GM19043 (cell line): ENCODE results near the gene PIEZO2.
"Not testable (repeated sequence)": the region's sequence is repeated elsewhere in the genome, so short reads cannot be mapped to it uniquely, and the experiment has no call there.

ENCODE experiments used
- ATAC-seq: cut with Tn5 transposase; IDR thresholded peaks from one replicate; pipeline ENCODE4 v1.9.1; 2021; ENCODE audit warnings: low read depth; ENCODE audit not compliant: unreplicated experiment

The PIEZO2 gene

DNA sequence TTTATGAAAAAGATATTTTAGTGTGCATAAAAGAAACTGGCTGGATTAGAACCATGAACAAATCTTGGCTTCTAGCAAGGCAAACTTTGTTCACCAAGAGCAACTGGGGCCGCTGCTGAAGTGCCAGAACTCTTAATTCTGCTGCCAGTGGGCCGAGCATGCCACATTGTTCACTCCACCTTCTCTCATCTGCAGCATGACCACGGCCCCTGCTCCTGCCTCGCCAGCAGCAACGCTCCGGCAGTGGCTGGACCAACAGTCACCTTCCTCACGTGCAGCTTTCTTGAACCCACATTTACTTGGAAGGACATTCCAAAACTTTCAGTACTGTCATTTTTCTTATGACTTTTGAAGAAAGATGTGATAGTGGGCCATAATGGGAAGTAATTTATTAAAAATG is 213.8 kb downstream of the PIEZO2 start:
- no peak for ATAC-seq

DNA sequence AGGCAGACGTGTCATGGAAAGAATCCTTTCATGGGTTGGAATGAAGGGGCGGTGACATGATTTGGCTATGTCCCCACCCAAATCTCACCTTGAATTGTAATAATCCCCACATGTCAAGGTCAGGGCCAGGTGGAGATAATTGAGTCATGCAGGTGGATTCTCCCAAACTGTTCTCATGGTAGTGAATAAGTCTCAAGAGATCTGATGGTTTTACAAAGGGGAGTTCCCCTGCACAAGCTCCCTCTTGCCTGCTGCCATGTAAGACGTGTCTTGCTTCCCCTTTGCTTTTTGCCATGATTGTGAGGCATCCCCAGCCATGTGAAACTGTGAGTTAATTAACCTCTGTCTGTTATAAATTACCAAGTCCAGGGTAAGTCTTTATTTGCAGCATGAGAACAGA is 215.7 kb downstream of the PIEZO2 start:
- not testable (repeated sequence) for ATAC-seq

DNA sequence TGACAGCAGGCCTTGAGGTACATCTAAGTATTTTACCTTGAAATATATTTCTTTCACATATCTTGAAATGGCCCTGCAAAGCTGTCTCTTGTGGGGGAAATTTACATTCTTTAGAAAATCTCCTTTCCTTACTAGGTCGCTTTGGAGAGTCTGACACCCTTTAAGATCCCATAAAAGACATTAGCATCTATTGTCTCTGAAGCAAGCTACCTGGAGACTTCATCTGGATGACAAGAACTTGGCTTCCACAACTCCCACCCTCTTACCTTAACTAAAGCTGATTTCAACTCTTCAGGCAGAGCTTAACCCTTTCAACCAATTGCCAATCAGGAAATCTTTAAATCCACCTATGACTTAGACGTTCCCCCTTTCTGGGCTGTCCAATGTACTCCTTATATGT is 219.3 kb downstream of the PIEZO2 start:
- no peak for ATAC-seq

DNA sequence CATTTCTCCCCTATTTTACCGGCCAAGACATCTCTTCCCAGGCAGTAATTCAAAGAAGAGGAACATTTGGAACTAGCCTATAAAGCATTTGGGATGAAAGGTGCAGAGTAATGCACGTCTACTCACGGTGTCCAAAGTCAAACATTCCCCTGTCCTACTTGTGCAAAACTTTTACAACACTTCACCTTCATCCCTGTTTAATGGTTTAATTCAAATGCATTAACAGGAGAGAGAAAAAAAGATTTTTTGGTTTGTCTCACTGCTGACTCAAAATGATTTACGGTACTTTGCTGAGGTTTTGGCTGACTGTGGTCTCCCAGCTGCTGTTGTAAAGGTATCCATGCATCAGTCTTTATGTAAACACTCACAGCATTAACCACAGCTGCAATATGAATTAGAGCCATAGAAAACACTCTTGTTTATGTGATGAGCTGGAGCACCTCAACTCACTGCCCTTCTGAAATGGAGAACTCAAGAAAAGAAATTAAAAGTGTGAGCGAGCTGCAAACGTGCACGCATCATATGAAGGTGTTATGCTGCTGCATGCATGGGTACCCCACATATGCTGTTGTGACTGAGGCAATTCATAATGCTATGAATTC is 220.5 kb downstream of the PIEZO2 start:
- ATAC-seq = no peak

DNA sequence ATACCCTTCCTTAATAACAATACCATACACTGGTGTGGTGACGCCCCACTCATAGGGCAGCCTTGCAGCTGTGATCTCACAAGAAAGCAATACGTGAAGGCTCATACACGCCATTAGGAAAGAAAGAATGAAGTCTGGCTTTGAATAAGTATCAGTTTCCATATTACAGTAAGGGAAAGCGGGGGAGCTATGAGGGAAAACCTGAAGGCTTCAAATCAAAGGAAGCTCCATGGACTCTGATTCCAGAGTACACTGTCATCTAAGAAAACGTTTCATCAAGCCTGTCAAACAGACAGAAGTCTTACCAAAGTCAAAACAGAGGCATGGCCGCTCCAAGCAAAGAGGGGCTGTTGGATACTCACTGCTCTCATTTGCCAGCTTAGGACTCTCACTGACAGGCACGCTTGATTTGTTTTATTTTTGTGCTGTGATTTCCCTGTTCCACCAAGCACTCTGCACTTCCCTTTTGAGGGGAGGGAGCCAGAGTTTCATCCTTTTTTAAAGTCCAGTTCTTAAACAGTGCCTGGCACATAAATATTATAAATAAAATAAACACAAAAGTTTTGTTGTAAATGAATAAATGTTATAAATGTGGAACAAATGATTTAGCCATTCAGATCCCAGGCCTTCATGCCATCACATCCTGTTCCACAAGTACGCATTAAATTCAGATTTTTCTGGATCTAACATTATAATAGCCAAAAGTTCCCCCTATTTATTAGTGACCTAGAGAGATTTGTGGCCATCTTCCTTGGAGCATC is 221.2 kb downstream of the PIEZO2 start:
- ATAC-seq = no peak

DNA sequence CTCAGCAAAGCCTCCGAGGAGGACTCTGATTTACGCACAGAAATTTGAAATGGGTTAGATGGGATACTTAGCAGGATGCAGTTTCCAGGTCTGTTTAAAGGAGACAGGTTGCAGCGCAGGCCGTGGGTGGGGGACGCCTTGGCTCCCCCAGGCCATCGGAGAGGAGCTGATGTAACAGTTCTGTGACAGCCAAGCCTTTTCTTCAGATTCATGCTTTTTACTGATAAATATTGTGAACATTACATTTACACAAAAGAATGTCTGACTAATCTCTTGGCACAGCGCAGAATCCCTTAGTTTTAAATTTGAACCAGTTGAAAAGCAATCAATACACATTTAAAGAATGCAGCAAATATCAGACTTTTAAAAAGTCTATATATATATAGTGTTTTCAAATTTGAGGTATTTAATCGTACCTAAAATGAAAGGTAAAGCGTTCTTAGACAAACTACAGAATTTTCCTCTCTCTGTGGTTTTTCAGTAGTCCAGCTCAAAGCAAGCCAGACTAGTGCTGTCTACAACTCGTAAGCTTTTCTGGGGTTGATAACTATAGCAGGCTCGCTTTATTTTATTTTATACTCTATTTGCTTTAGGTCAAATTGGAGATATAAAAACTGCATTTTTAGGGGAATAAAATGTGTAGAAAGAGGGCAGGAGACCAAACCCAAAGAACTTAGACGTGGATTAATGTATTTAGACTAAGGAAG is 221.9 kb downstream of the PIEZO2 start:
- no peak for ATAC-seq

DNA sequence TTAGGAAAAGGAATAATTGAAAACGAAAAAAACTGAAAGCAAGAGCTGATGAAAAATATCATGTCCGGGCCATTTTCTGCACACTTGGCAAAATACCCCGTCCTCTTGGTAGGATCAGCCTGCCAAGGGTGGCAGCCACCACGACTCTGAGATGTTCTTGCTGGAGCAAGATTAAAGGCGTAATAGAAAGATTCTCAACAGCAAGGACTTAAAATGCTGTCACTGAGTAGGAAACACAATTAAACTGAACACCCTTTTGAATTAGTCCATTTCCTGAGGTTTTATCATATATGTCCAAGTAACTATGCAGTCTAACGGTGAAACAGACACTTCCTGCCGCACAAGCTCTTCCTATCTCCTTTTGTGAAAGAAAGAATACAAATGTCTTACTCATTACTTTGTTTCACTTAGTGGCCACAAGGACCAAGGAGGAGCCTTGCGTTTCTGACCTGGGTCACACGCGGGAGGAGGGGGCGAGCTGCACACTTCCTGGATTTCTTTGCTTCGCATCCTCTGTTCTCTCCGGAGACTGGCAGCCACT is 222.7 kb downstream of the PIEZO2 start:
- no peak for ATAC-seq

DNA sequence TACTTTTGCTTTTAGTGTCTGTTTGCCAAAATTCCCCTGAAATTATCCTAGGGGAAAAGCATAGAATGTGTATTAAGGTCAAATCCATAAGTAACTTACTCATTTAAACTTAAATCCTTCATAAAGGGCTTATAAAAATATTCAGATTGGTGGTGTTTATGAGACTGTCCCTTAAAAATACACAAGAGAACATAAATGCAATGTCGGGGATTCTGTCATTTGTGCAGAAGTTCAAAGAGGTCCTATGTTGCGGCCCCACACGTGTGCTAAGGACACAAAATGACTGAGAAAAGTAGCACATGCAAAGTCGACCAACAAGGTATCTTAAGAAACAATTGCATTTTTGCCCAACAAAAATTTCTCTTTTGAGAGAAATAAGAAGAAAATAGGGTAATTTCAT is 225.1 kb downstream of the PIEZO2 start:
- ATAC-seq = no peak

DNA sequence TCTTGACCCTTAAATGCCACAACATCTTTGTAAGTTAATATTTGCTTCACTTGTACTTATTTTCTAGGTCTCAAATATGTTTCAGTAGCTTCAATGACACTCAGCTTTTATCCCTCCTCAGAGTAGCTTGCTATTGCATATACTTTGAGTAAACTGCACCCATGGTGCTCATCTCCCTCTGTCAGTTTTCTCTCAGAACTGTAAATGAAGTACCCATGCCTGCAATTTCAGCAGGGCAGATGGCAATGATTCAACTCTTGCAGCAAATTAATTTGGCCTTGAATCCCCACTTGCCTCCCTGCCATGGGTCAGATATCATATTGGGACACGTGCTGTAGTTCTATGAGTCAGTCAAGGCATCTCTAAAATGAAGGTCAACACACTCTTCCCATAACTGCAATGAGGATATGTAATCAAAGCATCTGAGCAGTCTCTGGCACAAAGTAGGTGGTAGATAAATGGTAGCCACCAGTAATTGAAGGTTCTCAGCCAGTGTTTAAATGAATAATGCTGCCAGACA is 225.8 kb downstream of the PIEZO2 start:
- ATAC-seq = no peak

DNA sequence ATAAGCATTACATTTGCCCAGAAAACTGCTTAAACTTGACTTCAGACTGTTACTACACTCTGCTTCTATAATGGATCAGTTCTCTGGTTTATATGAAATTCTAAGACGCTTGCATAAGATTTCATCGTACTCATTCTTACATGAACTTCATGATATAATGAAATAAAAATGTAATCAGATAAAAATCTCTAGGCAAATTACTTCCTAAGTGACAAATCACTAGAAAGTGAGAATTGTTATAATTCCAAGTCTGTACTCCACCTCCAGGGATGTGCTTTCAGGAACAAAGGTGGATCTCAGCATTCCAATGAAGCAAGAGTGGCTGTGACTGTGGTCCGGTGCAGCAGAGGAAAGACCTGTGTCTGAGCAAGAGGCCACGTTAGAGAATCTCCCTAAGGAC is 226.2 kb downstream of the PIEZO2 start:
- no peak for ATAC-seq

DNA sequence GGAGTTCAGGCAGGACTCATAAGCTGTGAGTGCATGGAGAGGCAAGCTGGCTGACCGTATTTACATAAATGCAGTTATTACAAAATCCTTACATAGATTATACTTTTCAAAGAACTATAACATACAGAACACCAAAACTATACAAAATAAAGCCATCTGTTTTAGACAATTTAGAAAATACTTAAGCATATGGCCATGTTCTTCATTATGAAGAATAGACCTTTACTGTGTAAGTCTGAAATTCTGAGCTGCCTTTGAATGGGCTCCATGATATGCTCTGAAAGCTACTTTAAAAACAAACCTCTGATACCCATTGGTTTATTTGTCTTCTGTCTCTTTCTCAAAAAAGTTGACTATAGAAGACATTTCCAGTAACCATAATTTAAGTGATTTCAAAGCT is 226.7 kb downstream of the PIEZO2 start:
- not testable (repeated sequence) for ATAC-seq

DNA sequence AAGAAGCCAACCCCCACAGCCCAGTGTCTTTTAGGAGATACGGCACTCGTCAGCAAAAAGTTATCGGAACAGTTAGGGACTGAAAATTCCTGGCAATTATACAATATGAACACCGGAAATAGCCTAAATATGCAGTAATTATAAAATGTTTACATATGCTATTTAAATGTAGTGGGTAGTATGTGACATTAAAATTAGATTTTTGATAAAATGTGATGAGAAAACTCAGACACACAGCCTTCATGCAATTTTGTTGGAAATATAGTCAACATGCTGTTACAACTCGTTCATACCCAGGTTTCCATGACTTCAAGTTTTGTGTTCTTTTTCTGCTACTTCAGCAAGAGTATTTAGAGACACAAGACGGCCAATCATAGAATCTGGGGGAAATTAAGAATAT is 229.1 kb downstream of the PIEZO2 start:
- ATAC-seq = not testable (repeated sequence)

DNA sequence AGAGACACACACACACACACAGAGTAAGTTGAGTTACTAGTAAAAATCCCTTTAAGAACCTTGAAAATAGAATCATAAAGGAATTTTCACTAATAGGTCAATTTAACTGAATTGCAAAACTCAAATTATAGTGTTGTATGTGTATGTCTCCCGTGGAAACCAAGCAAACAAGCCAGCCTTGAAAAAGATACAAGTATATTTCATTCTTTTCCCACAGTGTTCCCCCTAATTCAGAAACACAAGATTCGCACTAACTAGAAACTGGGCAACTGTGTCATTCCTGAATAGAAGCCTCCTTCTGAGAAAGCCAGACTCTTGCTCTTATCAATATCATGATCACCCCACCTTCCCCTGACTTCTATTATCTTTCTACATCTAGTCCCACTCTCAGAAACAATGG is 229.5 kb downstream of the PIEZO2 start:
- no peak for ATAC-seq

DNA sequence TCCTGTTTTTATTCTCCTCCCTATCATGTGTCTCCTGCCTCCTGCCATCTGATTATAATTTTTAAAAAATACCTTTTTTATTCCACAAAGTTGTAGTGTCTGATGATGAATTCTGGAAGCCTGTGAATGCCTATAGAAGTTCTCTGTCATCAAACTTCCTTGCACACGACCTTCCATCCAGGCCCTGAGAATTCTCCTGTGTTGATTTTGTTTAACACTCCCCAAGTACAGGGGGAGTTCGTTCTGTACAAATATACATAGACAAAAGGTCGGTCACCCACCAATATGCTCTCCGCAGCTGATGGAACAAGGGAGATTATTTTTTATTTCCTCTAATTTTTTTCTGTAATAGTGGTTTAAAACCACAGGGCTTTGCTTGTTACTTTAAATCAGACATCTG is 232.5 kb downstream of the PIEZO2 start:
- no peak for ATAC-seq

DNA sequence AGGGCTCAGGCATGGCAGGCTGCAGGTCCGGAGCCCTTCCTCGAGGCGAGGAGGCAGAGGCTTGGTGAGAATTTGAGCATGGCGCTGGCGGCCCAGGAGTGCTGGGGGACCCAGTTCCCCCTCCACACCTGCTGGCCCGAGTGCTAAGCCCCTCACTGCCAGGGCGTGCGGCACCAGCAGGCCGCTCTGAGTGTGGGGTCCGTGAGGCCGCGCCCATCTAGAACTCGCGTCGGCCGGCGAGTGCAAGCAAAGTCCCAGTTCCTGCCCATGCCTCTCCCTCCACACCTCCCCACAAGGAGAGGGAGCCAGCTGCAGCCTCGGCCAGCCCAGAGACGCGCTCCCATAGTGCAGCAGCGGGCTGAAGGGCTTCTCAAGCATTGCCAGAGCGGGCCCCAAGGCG is 233.0 kb downstream of the PIEZO2 start:
- no peak for ATAC-seq

DNA sequence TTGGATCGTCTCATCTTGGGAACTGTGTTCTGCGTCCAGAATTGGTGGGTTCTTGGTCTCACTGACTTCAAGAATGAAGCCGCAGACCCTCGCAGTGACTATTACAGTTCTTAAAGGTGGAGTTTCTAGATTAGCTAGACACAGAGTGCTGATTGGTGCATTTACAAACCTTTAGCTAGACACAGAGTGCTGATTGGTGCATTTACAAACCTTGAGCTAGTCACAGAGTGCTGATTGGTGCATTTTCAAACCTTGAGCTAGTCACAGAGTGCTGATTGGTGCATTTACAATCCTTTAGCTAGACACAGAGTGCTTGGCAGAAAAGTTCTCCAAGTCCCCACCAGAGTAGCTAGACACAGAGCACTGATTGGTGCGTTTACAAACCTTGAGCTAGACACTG is 233.6 kb downstream of the PIEZO2 start:
- ATAC-seq = not testable (repeated sequence)

DNA sequence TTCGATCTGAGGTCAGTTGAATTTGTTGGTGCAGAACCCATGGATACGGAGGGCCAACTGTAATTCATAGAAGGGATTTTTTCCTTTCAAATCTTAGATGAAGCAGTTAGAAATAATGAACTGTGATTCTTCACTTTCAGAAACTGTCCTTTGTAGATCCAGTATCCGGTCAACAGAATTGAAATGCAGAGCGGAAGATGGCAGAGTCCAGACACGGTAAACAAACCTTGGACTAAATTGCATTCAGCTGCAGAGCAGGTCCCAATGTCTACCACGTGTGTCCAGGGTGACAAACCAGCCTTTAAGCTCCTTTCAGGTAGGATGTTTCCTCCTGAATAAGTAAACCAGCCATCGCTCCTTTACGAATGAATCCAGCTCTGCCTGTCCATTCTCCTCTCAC is 234.8 kb downstream of the PIEZO2 start:
- not testable (repeated sequence) for ATAC-seq

DNA sequence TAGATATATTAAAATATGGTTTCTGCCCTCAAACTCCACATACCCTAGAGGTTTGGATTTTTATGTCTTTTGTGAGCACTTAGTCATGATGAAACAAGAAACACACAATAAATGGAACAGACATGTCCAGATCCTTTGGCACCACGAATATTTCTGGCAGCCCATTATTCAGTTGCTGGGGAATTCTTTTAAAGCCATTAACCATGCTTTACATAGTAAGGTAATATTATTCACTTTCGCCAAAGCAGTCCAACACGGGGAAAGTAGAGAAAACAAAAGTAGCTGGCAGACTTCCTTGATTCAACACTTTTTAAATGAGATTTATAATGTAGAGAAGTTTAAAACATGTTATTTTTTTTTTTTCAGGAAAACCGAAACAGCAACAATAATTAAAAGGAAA is 235.4 kb downstream of the PIEZO2 start:
- no peak for ATAC-seq

DNA sequence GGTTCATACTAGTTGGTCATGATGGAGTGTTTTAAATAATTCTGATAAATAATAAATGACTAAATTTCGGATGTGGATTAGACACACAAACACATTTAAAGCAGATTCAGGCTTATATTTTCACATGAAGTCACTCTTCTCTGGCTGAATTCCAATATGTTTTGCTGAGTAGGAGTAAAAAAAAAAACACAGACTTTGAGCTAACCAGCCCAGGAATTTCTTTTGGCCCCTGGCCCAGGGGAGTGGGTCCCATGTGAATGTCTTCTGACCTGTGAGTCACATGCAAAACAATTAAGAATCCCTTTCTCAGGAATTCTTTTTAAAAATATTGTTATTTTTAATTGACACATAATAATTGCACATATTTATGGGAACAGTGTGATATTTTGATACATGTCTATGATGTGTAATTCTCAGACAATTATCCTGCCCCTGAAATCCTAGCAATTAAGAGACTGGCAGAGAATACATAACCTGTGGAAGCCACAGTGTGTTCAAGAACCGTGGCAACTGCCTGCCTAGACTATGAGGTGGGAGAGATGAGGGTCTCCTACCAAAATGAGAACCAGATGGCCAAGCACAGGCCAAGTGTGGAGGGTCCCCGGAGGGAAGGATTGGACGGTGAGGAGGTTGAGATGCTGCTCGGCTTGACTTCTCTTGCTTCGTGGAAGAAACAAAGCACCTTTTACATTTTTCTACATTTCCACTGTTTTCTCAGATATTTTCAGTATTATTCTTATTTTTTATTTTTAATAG is 236.4 kb downstream of the PIEZO2 start:
- ATAC-seq = no peak

DNA sequence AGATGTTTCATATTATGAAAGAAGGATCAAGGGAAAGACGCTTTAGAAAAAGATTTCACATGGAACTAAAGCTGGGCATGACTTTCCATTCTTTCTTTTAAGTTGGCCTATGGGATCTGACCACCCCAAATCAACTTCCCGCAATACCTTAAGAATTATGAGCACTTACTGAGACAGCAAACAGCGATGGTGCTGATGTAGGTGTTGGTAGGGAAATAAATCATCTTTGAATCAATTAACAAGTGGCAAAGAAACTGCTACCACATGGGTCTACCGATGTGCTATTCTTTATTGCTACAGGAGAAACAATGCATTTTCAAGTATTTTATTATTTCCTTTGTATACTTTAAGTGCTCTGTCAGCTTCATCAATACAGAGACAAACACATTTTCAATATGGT is 239.6 kb downstream of the PIEZO2 start:
- no peak for ATAC-seq

DNA sequence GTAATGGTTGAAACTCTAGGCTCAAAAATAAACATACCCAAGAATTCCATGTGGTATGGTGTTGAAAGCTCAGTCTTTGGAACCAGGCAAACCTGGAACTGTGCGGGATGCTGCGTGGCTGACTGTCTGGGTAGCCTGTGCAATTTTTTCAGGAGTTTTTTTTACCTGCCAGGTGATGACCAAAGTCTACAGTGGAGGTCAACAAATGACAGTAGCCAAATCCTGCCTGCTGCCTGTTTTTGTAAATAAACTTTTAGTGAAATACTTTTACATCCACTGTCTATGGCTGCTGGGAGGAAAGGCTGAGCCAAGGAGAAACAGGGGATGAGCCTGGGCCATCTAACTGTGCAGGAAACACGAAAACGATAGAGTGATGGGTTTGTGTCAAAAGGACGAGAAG is 240.6 kb downstream of the PIEZO2 start:
- no peak for ATAC-seq
